Measurements from ENCODE around the gene RAVER1.
"Not testable (repeated sequence)": the region's sequence is repeated elsewhere in the genome, so short reads cannot be mapped to it uniquely, and the experiment has no call there.

RAVER1 gene

GRCh38 chr19:10290357-10290875 lies 42.9 kb downstream of the RAVER1 start:
- no peak for DNase-seq (ENCODE audit: low spot score)

DNA sequence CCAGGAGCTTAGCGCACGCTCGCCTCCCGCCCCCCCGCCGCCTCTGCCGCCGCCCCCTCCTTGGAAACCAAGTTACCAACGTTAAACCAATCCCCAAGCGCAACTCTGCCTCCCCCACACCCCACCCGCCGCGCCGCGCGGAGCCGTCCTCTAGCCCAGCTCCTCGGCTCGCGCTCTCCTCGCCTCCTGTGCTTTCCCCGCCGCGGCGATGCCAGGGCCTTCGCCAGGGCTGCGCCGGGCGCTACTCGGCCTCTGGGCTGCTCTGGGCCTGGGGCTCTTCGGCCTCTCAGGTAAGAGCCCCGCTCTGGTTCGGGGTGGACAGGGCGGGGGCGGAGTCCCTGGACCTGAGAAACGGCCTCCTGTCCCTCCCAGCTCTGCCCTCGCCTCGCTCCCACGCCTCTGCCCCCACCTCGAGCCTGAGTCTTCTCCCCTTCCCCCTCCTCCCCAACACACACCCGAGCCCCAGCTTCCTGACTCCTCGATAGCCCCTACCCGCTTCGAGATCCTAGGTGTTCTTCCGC lies 43.4 kb downstream of the RAVER1 start, which contains the start of gene ICAM5:
TSS of gene ICAM5 (plus strand) at position 117 of the 521 bp plus-strand sequence. CDS start at position 209, 92 bp downstream.
- DNase-seq (ENCODE audit: low spot score), result no peak

GRCh38 chr19:10289167-10289835 lies 44.0 kb downstream of the RAVER1 start:
- peak; percentile 39 for DNase-seq (ENCODE audit: low spot score)

DNA sequence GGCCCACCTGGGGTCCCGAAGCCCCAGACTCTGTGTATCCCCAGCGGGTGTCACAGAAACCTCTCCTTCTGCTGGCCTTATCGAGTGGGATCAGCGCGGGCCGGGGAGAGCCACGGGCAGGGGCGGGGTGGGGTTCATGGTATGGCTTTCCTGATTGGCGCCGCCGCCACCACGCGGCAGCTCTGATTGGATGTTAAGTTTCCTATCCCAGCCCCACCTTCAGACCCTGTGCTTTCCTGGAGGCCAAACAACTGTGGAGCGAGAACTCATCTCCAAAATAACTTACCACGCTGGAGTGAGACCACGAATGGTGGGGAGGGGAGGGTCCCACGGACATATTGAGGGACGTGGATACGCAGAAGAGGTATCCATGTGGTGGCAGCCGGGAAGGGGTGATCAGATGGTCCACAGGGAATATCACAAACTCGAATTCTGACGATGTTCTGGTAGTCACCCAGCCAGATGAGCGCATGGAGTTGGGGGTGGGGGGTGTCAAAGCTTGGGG lies 44.6 kb downstream of the RAVER1 start:
- peak; percentile 48 for DNase-seq (ENCODE audit: low spot score)

GRCh38 chr19:10286803-10287737 lies 46.3 kb downstream of the RAVER1 start, which contains the start of gene ICAM4:
ICAM4 (plus strand) TSS chr19:10286955; CDS start chr19:10287013, 58 bp downstream.
- peak; percentile 44 for DNase-seq (ENCODE audit: low spot score)

- no peak for DNase-seq (ENCODE audit: low spot score)
These were observed 47.9 kb downstream of the RAVER1 start for GRCh38 chr19:10285393-10285792.

DNA sequence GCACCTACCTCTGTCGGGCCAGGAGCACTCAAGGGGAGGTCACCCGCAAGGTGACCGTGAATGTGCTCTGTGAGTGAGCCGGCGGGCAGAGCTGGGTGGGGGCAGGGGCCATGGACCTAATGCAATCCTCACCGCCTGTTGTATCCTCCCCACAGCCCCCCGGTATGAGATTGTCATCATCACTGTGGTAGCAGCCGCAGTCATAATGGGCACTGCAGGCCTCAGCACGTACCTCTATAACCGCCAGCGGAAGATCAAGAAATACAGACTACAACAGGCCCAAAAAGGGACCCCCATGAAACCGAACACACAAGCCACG lies 48.4 kb downstream of the RAVER1 start:
- DNase-seq (ENCODE audit: low spot score), result no peak

GRCh38 chr19:10284065-10284959 lies 49.0 kb downstream of the RAVER1 start:
- DNase-seq (ENCODE audit: low spot score), result no peak

DNA sequence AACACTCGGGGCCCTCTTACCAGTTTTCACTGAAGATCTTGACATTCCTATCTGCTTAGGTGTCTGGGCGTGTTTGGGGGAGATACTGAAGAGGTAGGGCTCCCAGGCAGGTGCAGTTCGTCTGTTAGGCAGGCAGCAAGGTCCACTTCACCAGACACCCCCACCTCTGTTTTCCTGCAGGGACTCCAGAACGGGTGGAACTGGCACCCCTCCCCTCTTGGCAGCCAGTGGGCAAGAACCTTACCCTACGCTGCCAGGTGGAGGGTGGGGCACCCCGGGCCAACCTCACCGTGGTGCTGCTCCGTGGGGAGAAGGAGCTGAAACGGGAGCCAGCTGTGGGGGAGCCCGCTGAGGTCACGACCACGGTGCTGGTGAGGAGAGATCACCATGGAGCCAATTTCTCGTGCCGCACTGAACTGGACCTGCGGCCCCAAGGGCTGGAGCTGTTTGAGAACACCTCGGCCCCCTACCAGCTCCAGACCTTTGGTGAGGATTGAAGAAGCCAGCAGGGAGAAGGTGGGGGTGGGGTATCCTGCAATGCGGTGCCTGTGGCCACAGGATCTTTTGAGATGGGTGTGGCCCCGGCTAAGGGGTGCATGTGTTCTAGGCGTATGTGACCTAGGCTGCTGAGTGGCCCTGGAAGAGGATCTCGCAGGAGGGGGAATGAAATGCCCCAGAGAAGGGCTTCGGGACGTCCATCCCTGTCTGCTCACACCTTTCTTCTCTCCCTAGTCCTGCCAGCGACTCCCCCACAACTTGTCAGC lies 49.8 kb downstream of the RAVER1 start:
- no peak for DNase-seq (ENCODE audit: low spot score)

GRCh38 chr19:10282043-10282442 lies 51.3 kb downstream of the RAVER1 start:
- not testable (repeated sequence) for DNase-seq (ENCODE audit: low spot score)

GRCh38 chr19:10279737-10280442 lies 53.4 kb downstream of the RAVER1 start:
- no peak for DNase-seq (ENCODE audit: low spot score)

DNA sequence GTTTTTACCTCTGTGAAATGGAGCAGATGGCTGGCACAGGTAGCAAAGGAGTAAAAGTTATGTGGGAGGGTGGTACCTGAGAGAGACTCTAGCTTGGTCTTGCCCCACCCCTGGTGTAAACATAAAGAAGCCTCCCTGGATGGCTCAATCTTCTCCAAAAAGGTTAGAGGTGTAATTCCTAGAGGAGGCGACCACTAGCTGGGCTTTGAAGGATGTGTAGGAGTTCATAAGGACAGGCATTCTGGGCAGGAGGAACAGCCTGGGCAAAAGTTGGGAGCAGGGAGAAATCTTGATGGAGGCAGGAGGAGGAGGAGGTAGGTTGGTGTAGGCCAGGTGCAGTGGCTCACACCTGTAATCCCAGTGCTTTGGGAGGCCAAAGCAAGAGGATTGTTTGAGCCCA lies 54.4 kb downstream of the RAVER1 start:
- DNase-seq (ENCODE audit: low spot score), result no peak

DNA sequence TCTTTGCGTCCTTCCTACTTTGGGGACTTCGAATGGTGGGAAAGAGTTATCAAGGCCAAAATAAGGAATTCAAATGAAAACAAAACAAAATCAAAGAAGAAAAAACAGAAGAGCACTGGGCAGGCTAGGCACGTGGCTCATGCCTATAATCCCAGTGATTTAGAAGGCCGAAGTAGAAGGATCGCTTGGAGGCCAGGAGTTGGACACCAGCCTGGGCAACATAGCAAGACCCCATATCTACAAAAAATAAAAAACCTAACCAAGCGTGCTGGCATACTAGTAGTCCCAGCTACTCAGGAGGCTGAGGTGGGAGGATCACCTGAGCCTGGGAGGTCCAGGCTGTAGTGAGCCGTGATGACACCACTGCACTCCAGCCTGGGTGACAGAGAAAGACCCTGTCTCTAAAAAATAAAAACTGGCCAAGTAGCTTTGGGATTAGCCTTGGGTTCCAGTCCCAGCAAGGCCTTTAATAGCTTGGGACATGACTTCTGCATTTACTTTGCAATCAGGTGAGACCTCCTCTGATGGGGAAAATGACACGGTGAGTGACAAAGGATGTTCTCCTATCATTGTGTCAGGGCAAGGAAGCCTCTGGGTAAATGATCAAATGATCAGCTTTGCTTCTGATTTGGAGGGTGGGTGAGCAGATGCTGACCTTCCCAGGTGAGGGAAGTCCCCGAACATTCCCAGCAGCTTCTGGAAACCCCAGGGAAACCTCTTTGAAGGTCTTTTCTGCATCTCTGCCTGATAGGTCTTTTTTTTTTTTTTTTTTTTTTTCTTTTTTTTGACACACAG lies 55.3 kb downstream of the RAVER1 start:
- no peak for DNase-seq (ENCODE audit: low spot score)

GRCh38 chr19:10274589-10274988 lies 58.7 kb downstream of the RAVER1 start:
- DNase-seq (ENCODE audit: low spot score), result no peak

DNA sequence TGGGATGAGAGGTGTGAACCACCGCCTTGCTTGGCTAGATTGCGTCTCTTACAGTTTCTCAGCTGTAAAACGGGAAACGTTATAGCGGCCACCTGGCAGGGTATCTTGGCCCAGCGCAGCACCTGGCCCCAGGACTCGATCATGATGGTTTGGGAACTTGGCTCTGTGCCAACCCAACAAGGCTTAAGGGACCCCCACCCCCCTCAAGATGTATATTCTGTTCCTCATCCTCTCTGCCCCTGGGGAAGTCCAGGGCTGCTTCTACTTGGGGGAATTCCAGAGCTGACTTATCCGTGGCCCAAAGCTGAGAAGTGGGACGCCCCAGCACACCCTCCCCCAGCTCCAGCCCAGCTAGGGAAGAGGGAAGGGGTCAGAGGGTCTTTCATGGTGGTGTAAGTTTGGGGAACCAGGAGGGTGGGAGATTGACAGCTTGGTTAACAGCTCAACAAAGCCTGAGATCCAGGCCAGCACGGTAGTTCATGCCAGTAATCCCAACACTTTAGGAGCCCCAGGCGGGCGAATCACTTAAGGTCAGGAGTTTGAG lies 61.7 kb downstream of the RAVER1 start:
- peak; percentile 62 for DNase-seq (ENCODE audit: low spot score)

- peak; percentile 94 for DNase-seq (ENCODE audit: low spot score)
These were observed 62.5 kb downstream of the RAVER1 start, which contains the start of gene ICAM1 for GRCh38 chr19:10270616-10271394. ICAM1 (plus strand) TSS chr19:10271120; CDS start chr19:10271160, 40 bp downstream.

DNA sequence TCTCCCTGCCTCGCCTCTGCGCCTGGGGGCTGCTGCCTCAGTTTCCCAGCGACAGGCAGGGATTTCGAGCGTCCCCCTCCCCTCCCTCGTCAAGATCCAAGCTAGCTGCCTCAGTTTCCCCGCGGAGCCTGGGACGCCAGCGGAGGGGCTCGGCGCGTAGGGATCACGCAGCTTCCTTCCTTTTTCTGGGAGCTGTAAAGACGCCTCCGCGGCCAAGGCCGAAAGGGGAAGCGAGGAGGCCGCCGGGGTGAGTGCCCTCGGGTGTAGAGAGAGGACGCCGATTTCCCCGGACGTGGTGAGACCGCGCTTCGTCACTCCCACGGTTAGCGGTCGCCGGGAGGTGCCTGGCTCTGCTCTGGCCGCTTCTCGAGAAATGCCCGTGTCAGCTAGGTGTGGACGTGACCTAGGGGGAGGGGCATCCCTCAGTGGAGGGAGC lies 63.1 kb downstream of the RAVER1 start:
- DNase-seq (ENCODE audit: low spot score), result peak; percentile 80

All from kidney tubule cell (primary cell).